GM19397 (cell line): Measurements from ENCODE around the gene CMTM1.
"Not testable (repeated sequence)": the region's sequence is repeated elsewhere in the genome, so short reads cannot be mapped to it uniquely, and the experiment has no call there.

Source experiments
- ATAC-seq: cut with Tn5 transposase; IDR thresholded peaks from one replicate; pipeline ENCODE4 v1.9.1; 2021; ENCODE audit warnings: mild to moderate bottlenecking, moderate library complexity; ENCODE audit not compliant: unreplicated experiment

CMTM1 gene

DNA sequence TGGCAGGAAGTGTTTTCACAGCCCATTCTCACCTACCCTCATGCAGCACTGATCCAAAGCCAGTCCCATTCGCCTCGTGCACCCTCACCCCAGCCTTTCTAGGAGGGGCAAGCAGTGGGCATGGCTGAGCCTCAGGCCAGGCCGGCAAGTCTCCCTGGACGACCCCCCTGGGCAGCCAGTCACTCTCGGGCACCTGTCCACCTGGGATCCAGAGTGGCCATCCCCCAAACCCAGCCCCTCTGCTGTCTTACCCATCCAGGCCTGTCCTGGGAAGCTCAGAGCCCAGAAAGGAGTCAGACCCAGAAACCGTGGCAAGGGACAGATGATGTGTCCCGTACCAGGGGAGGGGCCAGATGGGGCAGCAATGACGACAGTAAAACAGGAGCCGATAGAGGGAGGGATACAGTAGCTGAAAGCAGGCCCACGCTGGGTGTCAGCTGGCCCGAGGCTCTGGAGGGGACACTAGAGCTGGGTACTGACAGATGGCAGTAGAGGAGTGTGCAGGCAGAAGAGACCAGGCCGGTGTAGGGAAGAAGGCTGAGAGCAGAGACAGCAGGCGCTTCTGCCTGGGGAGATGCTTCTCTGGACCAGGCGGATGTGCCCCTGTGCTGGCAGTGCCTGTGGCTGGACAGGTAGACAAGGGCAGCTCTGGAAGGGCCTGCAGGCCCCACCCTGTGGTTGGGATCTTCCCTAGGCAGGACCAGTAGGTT lies 44.0 kb downstream of the CMTM1 start:
- ATAC-seq = no peak

DNA sequence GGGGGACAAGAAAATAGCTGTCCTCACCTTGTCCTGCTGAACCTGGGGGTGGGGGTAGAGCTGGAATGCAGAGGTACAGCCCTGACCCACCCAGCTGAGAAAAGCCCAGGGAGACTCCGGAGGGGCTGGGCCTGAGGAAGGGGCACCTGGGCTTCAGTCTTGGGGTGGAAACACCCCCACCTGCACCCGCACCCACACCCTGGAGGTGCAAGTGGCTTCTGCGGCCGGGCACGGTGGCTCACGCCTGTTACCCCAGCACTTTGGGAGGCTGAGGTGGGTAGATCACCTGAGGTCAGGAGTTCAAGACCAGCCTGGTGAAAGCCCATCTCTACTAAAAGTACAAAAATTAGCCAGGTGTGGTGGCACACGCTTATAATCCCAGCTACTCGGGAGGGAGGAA lies 45.7 kb downstream of the CMTM1 start:
- ATAC-seq = not testable (repeated sequence)

DNA sequence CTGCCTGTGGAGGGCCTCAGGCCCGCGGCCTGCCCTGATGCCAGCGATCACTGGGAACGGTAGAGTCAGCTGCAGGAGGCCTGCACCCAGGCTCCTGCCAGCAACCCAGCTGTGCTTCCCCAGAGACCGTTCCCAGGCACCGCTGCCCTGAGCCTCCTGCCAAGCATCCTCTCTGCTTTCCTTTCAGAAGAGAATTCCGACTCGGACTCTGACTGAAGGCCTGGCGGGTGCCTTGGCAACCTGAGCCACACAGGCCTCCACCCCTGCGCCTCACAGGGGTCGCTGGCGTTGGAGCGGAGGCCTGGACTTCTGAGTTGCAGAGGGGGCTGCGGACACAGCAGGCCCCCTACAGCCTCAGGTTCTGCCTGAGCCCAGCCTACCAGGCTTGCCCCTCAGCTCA lies 46.2 kb downstream of the CMTM1 start:
- ATAC-seq = no peak

DNA sequence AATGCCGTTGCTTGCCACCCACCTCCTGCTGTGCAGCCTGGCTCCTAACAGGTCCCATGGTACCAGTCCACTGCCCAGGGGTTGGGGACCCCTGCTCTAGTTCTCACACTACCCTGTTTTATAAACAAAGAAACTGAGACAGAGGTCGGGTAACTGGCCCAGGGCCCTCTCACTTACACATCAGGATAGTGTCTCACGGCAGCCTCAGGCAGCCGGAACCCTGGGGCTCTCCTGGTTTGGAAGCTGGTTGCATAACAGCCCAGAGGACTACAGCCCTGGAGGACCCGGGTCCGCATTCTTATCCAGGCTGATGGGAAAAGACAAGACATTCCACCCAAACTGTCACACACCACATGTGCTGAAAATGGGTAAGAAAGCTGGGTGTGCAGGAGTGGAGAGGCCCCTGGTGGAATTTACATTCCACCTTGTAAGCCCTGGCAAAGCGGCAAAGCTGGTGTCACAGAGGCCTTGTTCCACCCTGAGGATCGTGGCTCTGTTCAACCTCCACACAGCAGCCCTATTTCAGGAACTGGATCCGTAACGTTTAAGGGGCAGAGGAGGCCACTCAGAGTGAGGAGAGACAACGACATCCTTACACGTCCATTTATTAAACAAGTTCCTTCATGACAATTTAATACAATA lies 48.0 kb downstream of the CMTM1 start:
- no peak for ATAC-seq

DNA sequence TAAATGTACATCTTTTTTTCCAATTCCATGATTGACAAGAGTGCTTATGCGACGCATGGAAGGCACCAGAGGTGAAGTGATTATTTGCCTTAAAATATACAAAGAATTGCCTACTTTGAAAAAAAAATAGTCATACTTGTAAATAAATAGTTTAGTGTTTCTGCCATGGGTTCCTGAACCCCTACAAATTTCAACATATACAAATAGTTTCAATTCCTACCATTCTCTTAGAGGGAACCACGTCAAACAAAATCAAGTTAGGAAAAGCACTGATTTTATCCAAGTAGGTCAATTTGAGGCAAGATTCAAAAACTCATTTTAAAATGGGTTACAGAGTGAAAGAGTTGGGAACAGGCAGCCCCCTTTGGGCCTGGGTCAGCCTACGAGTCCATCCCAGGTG lies 49.9 kb downstream of the CMTM1 start:
- ATAC-seq = no peak

DNA sequence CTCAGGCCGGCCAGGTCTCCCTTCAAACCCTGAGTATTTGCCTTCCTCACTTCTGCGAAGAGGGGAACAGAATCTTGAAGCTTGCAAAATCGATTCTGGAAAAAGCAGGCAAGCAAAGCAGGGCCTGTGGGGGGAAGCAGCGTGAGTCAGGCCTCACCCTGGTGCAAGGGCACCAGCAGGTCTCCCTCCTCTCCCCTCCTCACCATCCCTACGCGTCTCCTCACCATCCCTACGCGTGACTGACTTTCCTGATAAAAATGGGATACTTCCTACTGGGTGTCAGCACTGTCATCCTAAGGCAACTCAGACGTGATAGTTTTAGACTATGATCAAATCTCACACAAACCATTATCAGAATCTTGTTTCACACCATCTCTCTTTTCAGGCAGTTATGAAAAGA lies 50.4 kb downstream of the CMTM1 start:
- ATAC-seq = no peak

DNA sequence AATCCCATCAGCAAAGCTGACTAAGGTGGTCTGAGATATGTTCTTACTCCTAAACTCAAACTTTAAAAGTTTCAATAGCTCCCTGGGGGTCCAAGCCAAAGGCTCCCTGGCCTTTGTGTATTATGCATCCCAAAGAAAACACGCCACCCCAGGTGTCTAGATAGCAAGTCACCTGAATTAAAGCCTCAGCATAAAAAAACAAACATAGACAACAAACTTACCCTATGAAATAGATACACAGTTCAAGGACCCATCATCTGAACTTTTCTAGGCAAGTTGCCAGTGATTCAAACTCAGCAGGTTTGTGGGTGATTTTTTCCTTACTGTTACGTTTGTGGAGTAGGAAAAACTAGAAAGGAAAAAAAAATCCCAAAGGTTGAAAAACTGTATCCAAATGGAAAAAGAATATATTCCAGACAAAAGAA lies 50.8 kb downstream of the CMTM1 start:
- ATAC-seq = no peak

DNA sequence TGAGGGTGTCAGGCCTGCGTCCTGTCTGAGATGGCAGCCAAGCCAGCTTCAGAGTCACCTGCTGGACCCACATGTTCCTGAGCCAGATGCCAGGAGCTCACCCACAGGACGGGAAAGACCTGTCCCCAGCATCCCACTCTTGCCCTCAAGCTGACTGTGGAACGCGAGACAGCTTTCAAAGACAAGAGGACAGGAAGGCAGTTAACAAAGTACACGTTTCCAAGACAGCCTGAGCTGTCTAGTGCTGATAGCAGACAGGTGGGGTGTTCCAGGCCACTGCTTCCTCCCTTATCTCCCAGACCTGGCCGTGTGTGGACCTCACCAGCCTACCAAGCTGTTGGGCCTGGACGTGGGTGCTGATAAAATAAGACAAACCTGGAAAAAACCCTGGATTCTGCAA lies 51.5 kb downstream of the CMTM1 start:
- no peak for ATAC-seq

DNA sequence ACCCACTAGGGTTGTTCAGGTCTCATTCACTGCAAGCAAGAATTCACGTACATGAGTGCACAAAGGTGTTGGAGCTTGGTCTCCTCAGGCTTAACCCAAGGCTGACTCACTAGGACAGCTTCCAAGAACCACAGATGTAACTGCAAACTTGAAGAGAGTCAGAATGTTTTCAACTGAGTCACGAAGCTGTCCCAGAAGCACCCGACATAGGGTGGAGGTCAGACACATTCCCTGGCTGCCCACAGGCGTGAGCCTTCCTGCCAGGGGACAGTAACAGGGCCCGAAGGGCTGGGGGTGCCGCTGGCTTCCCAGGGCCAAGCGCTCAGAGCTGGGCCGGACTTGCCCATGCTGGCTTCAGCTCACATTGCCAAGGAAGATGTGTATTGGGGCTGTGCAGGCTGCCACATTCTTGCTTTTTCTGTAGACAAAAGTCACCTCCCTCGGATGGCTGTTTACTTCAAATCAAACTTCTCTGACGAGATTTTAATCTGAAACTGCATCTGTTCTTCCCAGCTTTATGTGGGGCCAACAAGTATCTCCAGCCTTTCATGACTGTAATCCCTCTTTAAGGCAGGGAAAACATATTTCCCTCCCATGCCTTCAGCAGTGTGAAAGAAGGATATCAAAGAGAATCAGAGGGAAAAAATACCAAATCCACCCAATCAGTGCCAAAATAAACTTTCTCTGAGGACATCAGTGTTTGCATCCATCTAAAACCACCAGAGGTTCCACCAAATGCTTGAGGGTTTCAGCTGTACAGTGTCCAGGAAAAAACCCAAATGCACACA lies 52.5 kb downstream of the CMTM1 start:
- ATAC-seq = no peak

DNA sequence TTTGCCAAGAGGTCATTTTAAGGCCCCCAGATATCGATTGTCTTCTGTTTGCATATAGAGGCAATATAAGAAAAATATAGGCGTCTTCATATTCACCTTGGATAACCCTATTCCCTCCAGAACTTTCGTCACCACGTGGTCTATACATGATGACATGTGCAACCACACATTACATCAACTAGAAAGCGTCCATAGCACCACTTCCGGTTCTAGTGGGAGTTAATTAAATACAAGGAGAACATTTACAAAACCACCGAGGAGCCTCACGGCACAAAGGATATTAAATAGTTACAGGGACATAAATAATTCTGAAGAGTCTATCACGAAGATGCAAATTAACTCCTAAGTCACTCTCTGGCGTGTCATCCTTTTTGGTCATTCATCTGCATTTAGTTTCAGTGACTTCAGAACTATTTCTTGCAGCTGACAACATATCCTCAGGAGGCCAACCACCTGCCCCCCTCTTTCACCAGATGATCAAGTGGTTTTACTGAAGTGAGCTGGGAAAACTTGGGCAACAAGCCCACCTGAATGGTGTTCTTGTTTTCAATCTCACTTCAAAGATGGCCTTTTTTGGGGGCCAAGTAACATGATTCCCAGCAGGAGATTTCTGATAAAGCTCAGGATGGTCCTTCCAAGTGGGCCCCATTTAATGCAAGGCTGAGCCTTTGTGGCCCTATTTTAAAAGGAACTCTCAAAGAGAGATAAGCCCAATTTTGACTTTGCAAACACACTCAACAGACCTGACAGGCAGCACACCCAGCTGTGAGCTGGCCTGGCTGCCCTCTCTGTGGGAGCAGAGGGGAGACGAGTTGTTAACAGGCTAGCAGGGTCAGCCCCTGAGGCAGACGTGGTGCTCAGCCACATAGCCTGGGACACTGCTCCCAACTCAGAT lies 53.5 kb downstream of the CMTM1 start:
- no peak for ATAC-seq

DNA sequence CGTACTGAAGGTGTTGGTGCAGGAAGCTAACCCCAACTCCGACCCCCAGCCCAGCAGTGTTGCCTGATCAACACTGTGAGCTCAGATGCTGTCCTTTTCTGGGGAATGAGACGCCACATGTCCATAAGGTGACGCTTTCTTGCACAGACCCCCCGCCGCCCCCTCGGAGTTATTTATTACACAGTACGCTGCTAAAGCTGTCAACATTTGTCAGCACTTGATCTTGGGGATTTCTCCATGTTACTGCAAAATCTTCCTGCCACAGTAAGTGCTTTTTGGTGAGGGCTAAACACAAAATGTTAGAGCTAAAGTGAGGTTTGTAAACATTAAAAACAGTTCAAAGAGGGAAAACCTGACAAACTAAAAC lies 54.2 kb downstream of the CMTM1 start:
- ATAC-seq = no peak

DNA sequence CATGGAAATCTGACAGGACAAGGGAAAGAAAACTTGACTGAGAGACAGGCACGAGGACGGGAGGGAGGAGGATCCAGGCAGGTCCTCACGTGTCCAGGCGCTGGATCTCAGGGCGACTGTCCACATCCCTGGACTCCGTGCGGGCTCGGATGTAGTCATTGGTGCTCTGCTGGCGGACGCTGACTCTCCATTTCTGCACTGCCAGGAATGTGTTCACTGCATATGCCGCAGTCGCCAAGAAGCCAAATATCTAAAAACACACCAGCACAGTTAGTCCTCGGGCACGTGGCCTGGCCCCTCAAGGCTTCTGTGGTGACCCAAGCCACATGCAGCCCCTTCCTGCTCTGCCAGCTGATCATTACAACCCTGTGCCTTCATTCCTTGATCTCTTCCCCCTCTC lies 55.7 kb downstream of the CMTM1 start:
- no peak for ATAC-seq

DNA sequence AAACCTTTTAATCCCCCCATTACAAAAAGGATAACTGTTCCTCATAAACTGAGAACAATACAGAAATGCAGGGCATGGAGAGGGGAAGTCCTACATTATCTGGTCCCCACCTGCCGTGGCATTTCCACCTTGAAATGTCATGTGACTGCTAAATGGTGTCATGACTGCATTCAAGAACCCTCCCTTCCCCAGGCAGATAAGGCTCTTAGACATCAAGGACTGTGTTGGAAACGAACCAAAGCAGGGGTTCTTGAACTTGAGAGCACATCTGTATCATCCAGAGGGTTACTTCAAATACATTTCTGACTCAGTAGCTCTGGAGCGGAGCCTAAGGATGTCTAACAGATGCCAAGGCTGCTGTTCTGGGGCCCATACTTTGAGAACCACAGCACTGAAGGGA lies 56.6 kb downstream of the CMTM1 start:
- ATAC-seq = no peak

DNA sequence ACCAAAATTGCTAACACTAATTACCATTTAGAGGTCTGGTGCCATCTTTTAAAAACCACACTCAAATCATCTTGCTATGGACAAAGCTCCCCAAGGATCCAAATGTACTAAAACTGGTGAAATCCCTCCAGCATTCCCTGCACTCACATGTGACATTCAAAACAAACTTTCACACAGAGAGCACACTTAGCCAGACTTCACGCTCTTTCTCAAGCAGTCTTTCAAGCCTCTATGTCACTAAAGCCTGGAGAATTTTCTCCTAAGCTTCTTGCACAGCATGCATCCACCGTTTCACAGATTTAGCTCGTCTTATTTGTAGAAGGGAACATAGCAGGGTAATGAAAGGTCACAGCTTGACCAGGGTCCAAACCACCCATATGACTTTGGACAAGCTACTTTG lies 57.5 kb downstream of the CMTM1 start:
- ATAC-seq = no peak

DNA sequence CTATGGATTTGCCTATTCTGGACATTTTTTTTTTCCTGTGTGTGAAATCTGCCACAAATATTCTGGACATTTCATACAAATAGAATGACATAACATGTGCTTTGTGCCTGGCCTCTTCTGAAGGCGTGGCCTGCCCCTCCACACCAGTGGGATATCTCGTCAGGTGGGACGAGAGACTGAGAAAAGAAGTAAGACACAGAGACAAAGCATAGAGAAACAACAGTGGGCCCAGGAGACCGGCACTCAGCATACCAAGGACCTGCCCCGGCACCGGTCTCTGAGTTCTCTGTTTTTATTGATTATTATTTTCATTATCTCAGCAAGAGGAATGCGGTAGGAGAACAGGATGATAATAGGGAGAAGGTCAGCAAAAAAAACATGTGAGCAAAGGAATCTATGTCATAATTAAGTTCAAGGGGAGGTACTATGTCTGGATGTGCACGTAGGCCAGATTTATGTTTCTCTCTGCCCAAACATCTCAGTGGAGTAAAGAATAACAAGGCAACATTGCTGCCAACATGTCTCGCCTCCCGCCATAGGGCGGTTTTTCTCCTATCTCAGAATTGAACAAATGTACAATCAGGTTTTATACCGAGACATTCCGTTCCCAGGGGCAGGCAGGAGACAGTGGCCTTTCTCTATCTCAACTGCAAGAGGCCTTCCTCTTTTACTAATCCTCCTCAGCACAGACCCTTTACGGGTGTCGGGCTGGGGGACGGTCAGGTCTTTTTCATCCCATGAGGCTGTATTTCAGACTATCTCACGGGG lies 61.6 kb downstream of the CMTM1 start:
- not testable (repeated sequence) for ATAC-seq
